NCI-H1930 (cell line): ENCODE measurements around the gene PSME3IP1.
A peak's percentile ranks its signal among the peaks of the same experiment; 100 is the strongest.
"Not testable (repeated sequence)": the region's sequence is repeated elsewhere in the genome, so short reads cannot be mapped to it uniquely, and the experiment has no call there.

Experiments used
- DNase-seq, 2 experiments: peaks; one replicate each; lab custom pipeline; 2025; lab: John Stamatoyannopoulos, UW

The PSME3IP1 gene, protein sequence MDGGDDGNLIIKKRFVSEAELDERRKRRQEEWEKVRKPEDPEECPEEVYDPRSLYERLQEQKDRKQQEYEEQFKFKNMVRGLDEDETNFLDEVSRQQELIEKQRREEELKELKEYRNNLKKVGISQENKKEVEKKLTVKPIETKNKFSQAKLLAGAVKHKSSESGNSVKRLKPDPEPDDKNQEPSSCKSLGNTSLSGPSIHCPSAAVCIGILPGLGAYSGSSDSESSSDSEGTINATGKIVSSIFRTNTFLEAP

DNA sequence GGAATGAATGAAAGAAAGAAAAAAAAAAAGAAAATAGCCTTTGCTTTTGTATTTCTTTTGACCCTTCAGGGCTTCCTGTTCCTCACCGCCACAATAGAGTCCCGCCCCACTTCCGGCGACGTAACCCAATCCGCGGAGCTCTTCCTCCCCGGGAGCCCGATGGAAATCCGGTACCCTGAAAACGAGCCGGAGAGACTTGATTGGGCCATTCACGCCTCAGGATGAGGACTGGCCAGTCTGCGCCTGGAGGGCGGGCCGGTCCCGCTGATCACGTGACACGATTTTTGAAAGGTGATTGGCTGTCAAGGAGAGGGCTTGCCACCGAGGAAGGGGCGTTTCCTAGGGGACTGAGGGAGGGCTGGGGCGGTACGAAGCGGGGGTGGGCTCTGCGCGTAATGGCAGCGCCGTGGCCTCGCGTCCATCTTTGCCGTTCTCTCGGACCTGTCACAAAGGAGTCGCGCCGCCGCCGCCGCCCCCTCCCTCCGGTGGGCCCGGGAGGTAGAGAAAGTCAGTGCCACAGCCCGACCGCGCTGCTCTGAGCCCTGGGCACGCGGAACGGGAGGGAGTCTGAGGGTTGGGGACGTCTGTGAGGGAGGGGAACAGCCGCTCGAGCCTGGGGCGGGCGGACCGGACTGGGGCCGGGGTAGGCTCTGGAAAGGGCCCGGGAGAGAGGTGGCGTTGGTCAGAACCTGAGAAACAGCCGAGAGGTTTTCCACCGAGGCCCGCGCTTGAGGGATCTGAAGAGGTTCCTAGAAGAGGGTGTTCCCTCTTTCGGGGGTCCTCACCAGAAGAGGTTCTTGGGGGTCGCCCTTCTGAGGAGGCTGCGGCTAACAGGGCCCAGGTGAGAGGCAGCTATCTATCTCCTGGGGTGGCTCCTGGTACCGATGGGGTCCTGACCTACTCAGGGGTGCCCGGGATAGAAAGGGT, at the start of gene PSME3IP1, which contains the start of gene RSPRY1:
Gene PSME3IP1 (minus strand): TSS at position 95 of the 927 bp plus-strand sequence. CDS start 12,185 bp downstream, outside the sequence.
Gene RSPRY1 (plus strand): TSS at position 385 of the 927 bp plus-strand sequence. CDS start 18,330 bp downstream, outside the sequence.
- DNase-seq, result peak; percentile 92 to 94

DNA sequence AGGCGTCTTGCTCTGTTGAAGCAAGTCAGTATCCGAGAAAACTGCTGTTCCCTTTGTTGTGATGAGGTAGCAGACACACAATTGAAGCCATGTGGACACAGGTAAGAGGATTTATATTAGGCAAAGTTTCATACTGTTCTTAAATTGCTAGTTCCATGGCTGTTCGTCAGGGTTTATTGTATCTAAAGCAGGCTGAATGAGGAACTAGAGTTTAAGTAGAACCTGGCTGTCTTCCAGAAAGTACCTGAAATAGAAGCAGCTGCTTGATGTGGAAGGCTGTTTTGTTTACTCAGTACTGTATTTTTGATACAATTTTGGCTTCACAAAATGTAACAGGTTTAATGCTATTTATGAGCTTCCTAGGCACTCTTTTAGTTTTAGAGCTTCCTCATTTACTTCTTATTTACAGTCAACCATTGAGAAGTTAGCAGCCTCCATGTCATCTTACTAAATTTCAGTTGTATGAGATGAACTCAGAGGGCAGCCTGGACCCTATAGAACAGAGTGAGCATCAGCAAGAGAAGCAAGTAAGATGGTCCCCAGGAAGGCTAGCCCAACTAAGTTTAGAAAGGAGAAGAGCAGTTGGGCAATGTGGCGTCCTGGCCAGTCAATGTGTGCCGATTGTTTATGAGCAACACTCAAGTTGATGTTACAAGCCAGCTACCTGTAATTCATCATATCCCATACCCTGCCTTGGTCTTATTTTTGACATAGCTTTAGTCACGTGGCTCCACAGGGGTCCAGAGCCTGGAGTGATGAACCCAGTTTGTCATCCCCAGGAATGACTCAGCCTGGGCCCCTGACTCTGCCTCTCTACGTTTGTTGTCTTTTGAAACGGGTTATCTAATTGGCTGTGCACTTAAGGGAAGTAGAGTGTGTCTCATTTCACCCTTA, 49.5 kb upstream of the PSME3IP1 start:
- DNase-seq, result no peak

DNA sequence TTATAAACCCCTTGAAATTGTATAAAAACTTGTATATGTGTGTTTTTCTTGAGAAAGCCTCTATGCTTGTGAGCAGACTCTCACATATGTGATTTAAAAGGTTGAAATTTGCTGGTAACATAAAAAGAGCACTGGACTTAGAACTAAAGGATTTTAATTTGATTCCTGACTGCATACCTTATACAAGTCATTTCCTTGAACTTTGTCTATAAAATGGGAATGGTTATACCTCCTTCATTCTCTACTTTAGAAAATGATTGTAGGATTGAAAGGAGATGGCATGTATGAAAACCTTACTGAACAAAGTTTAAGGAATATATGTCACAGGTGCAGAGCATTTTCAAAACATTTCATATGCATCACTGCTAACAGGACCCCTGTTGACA, 48.9 kb upstream of the PSME3IP1 start:
- no peak for DNase-seq

DNA sequence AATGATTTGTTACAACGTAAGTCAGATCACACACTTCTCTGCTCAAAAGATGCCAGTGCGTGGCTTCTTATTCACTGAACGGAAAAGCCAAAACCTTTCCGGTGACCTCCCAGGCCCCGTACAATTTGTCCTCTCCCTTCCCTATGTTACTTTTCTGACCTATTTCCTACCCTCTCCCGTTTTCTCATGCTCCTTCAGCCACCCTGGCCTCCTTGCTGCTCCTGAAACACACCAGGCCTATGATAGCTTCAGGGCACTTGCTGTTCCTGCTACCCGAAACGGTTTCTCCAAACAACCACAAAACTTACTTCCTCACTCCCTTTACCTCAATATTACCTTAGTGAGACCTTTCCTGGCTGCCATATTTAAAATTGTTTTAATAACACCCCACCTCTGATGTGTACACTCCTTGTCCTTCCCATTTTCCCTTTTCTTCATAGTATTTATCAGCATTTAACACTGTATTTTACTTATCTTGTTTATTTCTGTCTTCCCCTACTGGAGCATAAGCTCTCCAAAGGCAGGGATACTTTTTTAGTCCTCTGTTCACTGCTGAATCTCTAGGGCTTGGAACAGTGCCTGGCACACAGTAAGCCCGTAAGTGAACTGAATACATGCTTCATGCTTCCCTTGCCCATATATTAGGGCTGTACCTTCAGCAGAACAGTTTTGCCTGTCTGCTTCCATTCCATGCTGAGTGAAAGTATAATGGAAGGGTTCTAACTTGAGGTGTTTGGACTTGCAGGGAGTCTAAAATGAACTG, 48.3 kb upstream of the PSME3IP1 start:
- DNase-seq, result no peak

DNA sequence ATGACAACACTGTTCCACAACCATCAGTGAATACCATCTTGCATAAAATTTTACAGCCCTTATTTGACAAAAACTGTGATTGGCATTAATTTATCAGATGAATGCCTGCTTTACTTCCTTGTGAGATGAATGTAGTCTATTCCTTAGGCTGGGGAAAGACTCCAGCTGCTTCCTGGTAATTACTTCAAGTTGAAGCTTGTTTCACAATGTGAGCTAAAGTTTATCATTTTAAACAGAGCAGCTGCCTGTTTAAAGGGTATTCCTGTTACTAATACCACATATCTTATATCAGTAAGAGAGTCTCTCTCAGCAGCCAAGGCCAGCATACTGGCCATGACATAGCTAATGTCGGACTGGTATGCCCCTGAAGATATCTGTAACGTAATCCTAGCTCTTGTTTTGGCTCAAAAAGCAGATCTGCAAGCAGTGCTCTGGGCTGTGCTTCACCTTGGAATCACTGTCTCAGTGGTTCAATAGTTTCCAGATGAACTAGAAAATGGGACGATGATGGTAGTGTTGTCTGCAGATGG, 46.0 kb upstream of the PSME3IP1 start:
- DNase-seq, result no peak

DNA sequence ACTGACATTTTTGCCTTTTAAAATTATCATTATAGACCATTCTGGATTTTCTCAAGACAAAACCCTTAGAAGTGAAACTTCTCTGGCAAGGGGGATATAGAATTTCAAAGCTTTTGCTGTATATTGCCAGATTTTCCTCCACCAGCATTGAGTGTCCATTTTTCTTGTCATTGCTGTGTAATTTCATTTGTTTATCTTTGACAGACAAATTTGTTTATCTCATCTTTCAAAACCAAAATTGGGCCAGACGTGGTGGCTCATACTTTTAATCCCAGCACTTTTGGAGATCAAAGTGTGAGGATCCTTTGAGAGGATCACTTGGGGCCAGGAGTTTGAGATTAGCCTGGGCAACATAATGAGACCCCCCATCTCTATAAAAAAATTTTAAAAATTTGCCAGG, 43.2 kb upstream of the PSME3IP1 start:
- no peak for DNase-seq

DNA sequence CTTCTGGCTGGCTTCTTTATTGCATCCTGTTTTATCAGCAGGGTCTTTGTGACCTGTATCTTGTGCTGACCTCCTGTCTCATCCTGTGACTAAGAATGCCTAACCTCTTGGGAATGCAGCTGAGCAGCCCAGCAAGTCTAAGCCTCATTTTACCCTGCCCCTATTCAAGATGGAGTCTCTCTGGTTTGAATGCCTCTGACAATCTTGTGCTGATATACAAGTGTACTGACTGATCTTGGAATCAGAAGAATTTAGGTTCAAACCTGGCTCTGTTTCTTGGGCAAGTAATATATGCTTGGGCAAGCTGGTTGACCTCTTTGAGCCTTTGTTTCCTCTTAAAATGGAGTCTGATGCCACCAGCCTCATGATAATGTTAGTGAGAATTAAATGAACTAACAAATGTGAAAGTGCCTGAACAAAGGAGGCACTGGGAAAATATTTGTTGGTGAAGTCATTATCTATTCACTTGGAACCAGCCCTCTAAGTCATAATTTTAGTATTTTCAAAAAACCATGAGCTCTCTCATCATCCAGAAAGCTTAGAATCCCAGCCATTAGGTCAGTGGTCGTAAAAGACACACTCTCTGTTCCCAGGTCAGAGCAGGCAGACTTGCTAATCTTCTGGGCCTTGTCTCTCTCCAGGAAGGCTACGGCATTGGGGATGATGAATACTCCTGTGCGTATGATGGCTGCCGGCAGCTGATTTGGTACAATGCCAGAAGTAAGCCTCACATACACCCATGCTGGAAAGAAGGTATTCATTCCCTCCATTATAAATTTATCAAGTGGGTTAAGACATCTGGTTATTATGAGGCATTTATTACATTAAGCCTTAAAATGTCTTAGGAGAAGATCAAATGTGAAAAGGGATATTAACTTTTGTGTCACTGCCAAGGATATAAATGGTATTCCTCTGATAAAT, 41.1 kb upstream of the PSME3IP1 start:
- DNase-seq, result no peak

DNA sequence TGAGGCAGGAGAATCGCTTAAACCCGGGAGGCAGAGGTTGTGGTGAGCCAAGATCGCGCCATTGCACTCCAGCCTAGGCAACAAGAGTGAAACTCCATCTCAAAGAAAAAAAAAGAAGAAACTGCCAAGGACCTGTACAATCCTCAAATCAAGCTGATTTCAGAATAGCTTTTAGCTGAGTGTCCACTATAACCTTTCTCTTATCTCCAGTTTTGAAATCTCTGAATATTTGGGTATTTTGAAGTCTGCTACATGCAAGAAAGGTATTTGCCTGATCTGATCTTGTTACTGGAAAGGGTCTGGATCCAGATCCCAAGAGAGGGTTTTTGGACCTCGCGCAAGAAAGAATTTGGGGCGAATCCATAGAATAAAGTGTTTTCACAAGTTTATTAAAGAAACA, 40.1 kb upstream of the PSME3IP1 start:
- DNase-seq, result no peak

DNA sequence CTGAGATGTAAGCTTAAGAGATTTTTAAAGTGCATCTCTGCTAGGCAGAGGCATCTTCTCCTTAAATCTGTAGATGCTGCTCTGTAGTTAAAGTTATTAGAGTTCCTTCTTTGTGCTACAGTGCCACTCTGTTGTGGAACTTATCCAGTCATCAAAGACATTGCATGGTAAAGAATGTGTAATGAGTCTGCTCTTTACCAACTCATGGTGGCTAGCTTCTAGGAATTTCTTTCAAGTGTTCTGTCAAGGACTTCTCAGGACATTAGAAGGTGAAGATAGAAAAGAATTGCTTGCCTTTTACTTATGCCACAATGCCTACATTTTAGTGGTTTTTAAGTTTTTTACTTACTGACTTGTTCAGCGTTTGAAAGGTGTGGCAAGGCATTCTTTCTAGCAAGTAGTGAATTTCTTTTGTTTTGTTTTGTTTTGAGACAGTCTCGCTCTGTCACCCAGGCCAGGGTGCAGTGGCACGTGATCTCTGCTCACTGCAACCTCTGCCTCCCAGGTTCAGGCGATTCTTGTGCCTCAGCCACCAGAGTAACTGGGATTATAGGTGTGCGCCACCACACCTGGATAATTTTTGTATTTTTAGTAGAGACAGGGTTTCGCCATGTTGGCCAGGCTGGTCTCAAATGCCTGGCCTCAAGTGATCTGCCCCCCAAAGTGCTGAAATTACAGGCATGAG, 39.0 kb upstream of the PSME3IP1 start:
- DNase-seq, result no peak

DNA sequence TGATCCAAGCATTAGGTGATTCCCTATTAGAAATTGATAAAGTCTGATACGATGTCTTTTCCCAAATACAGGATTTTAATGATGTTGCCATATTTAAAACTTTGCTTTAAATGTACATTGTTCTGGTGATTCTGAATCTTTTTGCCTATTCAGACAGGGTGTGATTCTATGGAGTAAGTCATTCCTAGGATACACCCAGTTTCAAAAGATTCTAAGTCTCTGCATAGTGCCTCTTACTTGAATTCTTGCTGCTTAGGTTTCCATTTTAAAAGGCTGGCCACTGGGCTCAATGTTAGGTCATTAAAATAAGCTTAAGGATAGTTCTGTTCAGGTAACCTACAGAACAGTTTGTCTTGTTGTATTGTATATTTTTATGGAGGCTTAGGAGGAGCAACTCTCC, 37.2 kb upstream of the PSME3IP1 start:
- no peak for DNase-seq

DNA sequence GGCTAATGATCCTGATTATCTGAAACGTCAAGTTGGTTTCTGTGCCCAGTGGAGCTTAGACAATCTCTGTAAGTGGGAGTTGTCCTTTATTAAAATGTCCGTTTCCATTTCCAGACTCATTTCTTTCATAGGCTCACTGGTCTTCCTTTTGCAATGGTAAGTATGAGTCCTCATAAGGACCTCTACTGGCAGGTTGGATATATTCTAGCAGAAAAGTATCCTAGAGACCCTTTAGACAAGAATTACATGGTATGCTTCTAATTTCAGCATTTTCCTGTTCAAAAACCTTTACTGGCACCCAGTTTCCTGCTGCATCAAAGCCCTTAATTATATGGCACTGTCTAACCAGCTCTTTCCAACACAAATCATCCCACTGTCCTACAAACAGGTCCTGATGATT, 31.1 kb upstream of the PSME3IP1 start:
- DNase-seq, result no peak

DNA sequence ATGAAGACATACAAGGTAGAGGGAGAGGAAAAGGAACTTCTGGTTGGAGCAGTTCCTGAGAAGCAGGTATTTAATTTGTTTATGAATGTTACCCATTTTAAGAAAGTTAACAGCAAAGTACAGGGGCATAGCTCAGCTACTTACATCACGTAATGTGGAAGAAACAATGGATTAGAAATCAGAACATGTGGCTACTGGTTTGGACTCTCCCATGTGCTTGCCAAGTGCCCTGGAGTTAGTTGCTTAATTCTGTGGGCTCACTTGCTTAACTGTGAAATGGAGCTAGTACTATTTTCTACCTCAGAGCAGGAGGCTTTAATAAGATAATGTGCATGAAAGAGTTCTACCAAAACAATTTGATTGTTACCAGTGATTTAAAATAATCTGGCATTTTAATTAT, 27.6 kb upstream of the PSME3IP1 start:
- DNase-seq, result no peak

DNA sequence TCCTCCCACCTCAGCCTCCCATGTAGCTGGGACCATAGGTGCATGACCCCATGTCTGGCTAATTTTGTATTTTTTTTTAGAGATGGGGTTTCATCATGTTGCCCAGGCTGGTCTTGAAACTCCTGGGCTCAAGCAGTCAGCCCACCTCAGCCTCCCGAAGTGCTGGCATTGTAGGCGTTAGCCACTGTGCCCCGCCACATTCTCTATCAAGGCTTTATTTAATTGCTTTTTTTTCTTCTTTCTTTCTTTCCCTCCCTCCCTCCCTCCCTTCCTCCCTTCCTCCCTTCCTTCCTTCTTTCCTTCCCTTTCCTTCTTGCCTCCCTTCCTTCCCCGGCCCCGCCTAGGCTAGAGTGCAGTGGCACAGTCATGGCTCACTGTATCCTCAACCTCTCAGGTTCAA, 23.9 kb upstream of the PSME3IP1 start:
- no peak for DNase-seq

DNA sequence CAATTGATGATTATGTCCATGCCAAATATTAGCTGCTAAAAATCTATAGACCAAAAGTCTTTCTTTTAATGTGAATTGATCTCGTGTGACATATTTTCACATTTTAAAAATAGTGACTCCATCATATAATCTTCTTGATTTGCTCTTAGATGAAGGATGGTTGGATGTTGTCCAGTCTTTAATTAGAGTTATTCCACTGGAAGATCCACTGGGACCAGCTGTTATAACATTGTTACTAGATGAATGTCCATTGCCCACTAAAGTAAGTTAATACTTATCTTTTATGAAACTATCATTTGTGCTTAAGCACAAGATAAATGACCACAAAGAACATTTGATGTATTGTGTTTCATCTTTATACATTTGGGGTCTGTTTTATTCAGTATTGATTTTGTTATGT, 23.1 kb upstream of the PSME3IP1 start:
- DNase-seq, result no peak

DNA sequence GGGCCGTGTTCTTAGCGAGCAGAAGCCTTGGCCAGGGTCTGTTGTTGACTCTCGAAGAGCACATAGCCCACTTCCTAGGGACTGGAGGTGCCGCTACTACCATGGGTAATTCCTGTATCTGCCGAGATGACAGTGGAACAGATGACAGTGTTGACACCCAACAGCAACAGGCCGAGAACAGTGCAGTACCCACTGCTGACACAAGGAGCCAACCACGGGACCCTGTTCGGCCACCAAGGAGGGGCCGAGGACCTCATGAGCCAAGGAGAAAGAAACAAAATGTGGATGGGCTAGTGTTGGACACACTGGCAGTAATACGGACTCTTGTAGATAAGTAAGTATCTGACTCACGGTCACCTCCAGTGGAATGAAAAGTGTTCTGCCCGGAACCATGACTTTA, 18.8 kb upstream of the PSME3IP1 start:
- no peak for DNase-seq

DNA sequence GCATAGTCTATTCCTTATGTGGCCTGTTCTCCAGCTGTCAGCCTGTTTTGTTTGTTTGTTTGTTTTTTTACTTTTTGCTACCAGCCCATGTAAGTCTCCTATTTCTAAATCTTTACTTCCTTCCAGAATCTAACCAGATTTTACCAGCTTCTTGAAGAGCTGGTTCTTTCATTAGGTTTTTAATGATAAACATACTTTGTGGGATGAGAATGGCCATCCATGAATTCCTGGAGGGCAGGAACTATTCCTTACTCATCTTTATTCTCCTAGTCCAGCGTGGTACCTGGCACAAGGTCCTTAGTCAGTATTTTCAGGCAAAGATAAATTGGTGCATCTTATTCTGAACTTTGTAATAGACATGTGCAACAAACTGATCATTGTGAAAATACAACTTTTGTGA, 17.6 kb upstream of the PSME3IP1 start:
- no peak for DNase-seq

DNA sequence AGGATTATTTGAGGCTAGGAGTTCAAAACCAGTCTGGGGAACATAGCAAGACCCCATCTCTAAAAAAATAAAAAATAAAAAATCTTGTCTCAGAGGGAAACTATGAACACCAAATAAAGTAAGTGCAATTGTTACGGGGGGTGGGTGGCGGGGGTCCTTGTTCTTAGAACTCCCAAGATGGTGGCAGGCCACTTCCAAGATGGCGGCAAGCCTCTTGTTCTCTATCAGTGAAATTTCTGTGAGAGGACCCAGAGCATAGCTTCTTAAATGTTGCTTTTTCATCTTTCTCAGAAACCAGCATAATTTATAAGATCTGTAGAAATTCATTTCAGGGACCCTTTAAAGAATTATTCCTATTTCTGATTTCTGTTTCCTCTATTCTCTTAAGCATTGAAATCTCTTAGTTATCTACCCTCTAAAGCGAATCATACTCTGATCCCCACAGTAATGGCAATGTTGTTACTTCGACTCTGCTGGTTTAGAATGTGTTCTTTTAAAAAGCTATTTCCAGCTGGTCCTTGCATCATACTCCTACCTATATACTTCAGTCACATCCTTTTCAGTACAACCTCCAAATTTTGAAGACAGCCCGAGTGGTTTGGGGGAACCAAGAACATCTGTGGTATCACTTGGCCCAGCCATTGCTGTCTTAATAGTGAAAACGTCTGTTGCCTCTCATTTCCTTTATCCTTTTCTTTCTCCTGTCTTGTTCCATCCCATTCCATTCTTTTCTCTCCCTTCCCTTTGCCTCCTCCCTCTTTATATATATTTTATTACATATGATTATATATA, 16.5 kb upstream of the PSME3IP1 start:
- DNase-seq, result no peak

DNA sequence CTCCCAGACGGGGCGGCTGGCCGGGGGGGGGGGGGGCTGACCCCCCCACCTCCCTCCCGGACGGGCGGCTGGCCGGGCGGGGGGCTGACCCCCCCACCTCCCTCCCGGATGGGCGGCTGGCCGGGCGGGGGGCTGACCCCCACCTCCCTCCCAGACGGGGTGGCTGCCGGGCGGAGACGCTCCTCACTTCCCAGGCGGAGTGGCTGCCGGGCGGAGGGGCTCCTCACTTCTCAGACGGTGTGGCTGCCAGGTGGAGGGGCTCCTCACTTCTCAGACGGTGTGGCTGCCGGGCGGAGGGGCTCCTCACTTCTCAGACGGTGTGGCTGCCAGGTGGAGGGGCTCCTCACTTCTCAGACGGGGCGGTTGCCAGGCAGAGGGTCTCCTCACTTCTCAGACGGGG, 15.1 kb upstream of the PSME3IP1 start:
- DNase-seq, result not testable (repeated sequence)

DNA sequence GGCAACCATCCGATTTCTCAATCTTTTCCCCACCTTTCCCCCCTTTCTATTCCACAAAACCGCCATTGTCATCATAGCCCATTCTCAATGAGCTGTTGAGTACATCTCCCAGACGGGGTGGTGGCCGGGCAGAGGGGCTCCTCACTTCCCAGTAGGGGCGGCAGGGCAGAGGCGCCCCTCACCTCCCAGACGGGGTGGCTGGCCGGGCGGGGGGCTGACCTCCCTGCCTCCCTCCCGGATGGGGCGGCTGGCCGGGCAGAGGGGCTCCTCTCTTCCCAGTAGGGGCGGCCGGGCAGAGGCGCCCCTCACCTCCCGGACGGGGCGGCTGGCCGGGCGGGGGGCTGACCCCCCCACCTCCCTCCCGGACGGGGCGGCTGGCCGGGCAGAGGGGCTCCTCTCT, 14.5 kb upstream of the PSME3IP1 start:
- not testable (repeated sequence) for DNase-seq
